ENCODE results near the gene TPT1.

TPT1 gene

GRCh38 chr13:45320876-45321629 lies 19.9 kb downstream of the TPT1 start:
- no peak overlapping the region for H3K4me3 ChIP-seq (ENCODE audit: insufficient read length, low read depth)
- TF ChIP-seq YY1 (IDR thresholded peaks at IDR 0.05; ENCODE audit: insufficient read depth, insufficient read length), result no peak
- TF ChIP-seq ZNF274 (IDR thresholded peaks at IDR 0.05; ENCODE audit: low read depth, low read length), result no peak
- TF ChIP-seq SUZ12 (IDR thresholded peaks at IDR 0.05; ENCODE audit: extremely low read depth, insufficient read depth, insufficient read length), result no peak
- no peaks in the 10 kb centered on the region for H3K9me3 ChIP-seq (ENCODE audit: insufficient read depth, low read length)
- no peak for DNase-seq (ENCODE audit: low read depth, low spot score)
- H3K27me3 ChIP-seq (ENCODE audit: insufficient read depth, insufficient read length), result no peaks in the 10 kb centered on the region
- no peaks in the 10 kb centered on the region for H3K4me1 ChIP-seq (ENCODE audit: insufficient read depth, insufficient read length)
- H3K9ac ChIP-seq (ENCODE audit: insufficient read length, low read depth), result no peak overlapping the region
- H3K36me3 ChIP-seq (ENCODE audit: insufficient read depth, insufficient read length, low read length), result no peaks in the 10 kb centered on the region

GRCh38 chr13:45316996-45317395 lies 24.0 kb downstream of the TPT1 start:
- Histone ChIP-seq H3K4me3 (ENCODE audit: insufficient read length, low read depth) (no peak overlapping the region), H3K27me3 (ENCODE audit: insufficient read depth, insufficient read length) (no peaks in the 10 kb centered on the region), H3K4me1 (ENCODE audit: insufficient read depth, insufficient read length) (no peaks in the 10 kb centered on the region), H3K9me3 (ENCODE audit: insufficient read depth, low read length) (no peaks in the 10 kb centered on the region), H3K9ac (ENCODE audit: insufficient read length, low read depth) (no peak overlapping the region), H3K36me3 (ENCODE audit: insufficient read depth, insufficient read length, low read length) (no peaks in the 10 kb centered on the region)
- DNase-seq (ENCODE audit: low read depth, low spot score), result no peak
- no peak for TF ChIP-seq ZNF274 (IDR thresholded peaks at IDR 0.05; ENCODE audit: low read depth, low read length)
- no peak for TF ChIP-seq YY1 (IDR thresholded peaks at IDR 0.05; ENCODE audit: insufficient read depth, insufficient read length)
- no peak for TF ChIP-seq SUZ12 (IDR thresholded peaks at IDR 0.05; ENCODE audit: extremely low read depth, insufficient read depth, insufficient read length)

GRCh38 chr13:45316338-45316737 lies 24.6 kb downstream of the TPT1 start:
- DNase-seq (ENCODE audit: low read depth, low spot score), result no peak
- no peak for TF ChIP-seq SUZ12 (IDR thresholded peaks at IDR 0.05; ENCODE audit: extremely low read depth, insufficient read depth, insufficient read length)
- TF ChIP-seq ZNF274 (IDR thresholded peaks at IDR 0.05; ENCODE audit: low read depth, low read length), result no peak
- no peak for TF ChIP-seq YY1 (IDR thresholded peaks at IDR 0.05; ENCODE audit: insufficient read depth, insufficient read length)
- Histone ChIP-seq H3K27me3 (ENCODE audit: insufficient read depth, insufficient read length) (no peaks in the 10 kb centered on the region), H3K4me1 (ENCODE audit: insufficient read depth, insufficient read length) (no peaks in the 10 kb centered on the region), H3K9me3 (ENCODE audit: insufficient read depth, low read length) (no peaks in the 10 kb centered on the region), H3K9ac (ENCODE audit: insufficient read length, low read depth) (no peak overlapping the region), H3K4me3 (ENCODE audit: insufficient read length, low read depth) (no peak overlapping the region), H3K36me3 (ENCODE audit: insufficient read depth, insufficient read length, low read length) (no peaks in the 10 kb centered on the region)

GRCh38 chr13:45315520-45316167 lies 25.3 kb downstream of the TPT1 start:
- Histone ChIP-seq H3K4me1 (ENCODE audit: insufficient read depth, insufficient read length) (no peaks in the 10 kb centered on the region), H3K27me3 (ENCODE audit: insufficient read depth, insufficient read length) (no peaks in the 10 kb centered on the region), H3K4me3 (ENCODE audit: insufficient read length, low read depth) (no peak overlapping the region), H3K9me3 (ENCODE audit: insufficient read depth, low read length) (no peaks in the 10 kb centered on the region), H3K9ac (ENCODE audit: insufficient read length, low read depth) (no peak overlapping the region), H3K36me3 (ENCODE audit: insufficient read depth, insufficient read length, low read length) (no peaks in the 10 kb centered on the region)
- no peak for TF ChIP-seq ZNF274 (IDR thresholded peaks at IDR 0.05; ENCODE audit: low read depth, low read length)
- no peak for TF ChIP-seq YY1 (IDR thresholded peaks at IDR 0.05; ENCODE audit: insufficient read depth, insufficient read length)
- TF ChIP-seq SUZ12 (IDR thresholded peaks at IDR 0.05; ENCODE audit: extremely low read depth, insufficient read depth, insufficient read length), result no peak
- no peak for DNase-seq (ENCODE audit: low read depth, low spot score)

GRCh38 chr13:45314822-45315221 lies 26.2 kb downstream of the TPT1 start:
- Histone ChIP-seq H3K36me3 (ENCODE audit: insufficient read depth, insufficient read length, low read length) (no peaks in the 10 kb centered on the region), H3K4me3 (ENCODE audit: insufficient read length, low read depth) (no peak overlapping the region), H3K9ac (ENCODE audit: insufficient read length, low read depth) (no peak overlapping the region), H3K4me1 (ENCODE audit: insufficient read depth, insufficient read length) (no peaks in the 10 kb centered on the region), H3K9me3 (ENCODE audit: insufficient read depth, low read length) (no peaks in the 10 kb centered on the region), H3K27me3 (ENCODE audit: insufficient read depth, insufficient read length) (no peaks in the 10 kb centered on the region)
- no peak for TF ChIP-seq YY1 (IDR thresholded peaks at IDR 0.05; ENCODE audit: insufficient read depth, insufficient read length)
- no peak for TF ChIP-seq ZNF274 (IDR thresholded peaks at IDR 0.05; ENCODE audit: low read depth, low read length)
- TF ChIP-seq SUZ12 (IDR thresholded peaks at IDR 0.05; ENCODE audit: extremely low read depth, insufficient read depth, insufficient read length), result no peak
- no peak for DNase-seq (ENCODE audit: low read depth, low spot score)

GRCh38 chr13:45310341-45311131 lies 30.4 kb downstream of the TPT1 start:
- no peaks in the 10 kb centered on the region for H3K9me3 ChIP-seq (ENCODE audit: insufficient read depth, low read length)
- no peak for TF ChIP-seq YY1 (IDR thresholded peaks at IDR 0.05; ENCODE audit: insufficient read depth, insufficient read length)
- no peak for TF ChIP-seq ZNF274 (IDR thresholded peaks at IDR 0.05; ENCODE audit: low read depth, low read length)
- TF ChIP-seq SUZ12 (IDR thresholded peaks at IDR 0.05; ENCODE audit: extremely low read depth, insufficient read depth, insufficient read length), result no peak
- peaks cover 2% of the 10 kb centered on the region for H3K4me1 ChIP-seq (ENCODE audit: insufficient read depth, insufficient read length)
- no peaks in the 10 kb centered on the region for H3K36me3 ChIP-seq (ENCODE audit: insufficient read depth, insufficient read length, low read length)
- no peak for DNase-seq (ENCODE audit: low read depth, low spot score)
- peak overlapping the region; percentile 26 for H3K9ac ChIP-seq (ENCODE audit: insufficient read length, low read depth)
- no peak overlapping the region for H3K4me3 ChIP-seq (ENCODE audit: insufficient read length, low read depth)
- H3K27me3 ChIP-seq (ENCODE audit: insufficient read depth, insufficient read length), result no peaks in the 10 kb centered on the region

- H3K27me3 ChIP-seq (ENCODE audit: insufficient read depth, insufficient read length), result no peaks in the 10 kb centered on the region
- DNase-seq (ENCODE audit: low read depth, low spot score), result no peak
- no peak overlapping the region for H3K4me3 ChIP-seq (ENCODE audit: insufficient read length, low read depth)
- no peak overlapping the region for H3K9ac ChIP-seq (ENCODE audit: insufficient read length, low read depth)
- H3K9me3 ChIP-seq (ENCODE audit: insufficient read depth, low read length), result no peaks in the 10 kb centered on the region
- H3K36me3 ChIP-seq (ENCODE audit: insufficient read depth, insufficient read length, low read length), result no peaks in the 10 kb centered on the region
- H3K4me1 ChIP-seq (ENCODE audit: insufficient read depth, insufficient read length), result peaks cover 2% of the 10 kb centered on the region
- no peak for TF ChIP-seq YY1 (IDR thresholded peaks at IDR 0.05; ENCODE audit: insufficient read depth, insufficient read length)
- no peak for TF ChIP-seq ZNF274 (IDR thresholded peaks at IDR 0.05; ENCODE audit: low read depth, low read length)
- no peak for TF ChIP-seq SUZ12 (IDR thresholded peaks at IDR 0.05; ENCODE audit: extremely low read depth, insufficient read depth, insufficient read length)
Observed at GRCh38 chr13:45306966-45307365, 34.0 kb downstream of the TPT1 start.

Data from NT2/D1 (cell line).